ENCODE measurements around the gene PCSK6. TPM values are rescaled to one million over a fixed set of nuclear protein-coding genes. Genes with fewer than 3 reads are reported as not detected.

Gene PCSK6
- total and polyA plus RNA-seq, 2 of the 8 experiments (the other 6 are each of a cell fraction or from before 2014, with no cell fraction given), result 1.9 to 4.0 TPM

- TF ChIP-seq GABPA (IDR thresholded peaks at IDR 0.05; ENCODE audit: borderline replicate concordance, insufficient read depth, low read length) (no peak), BRCA1 (IDR thresholded peaks at IDR 0.05; ENCODE audit: low read depth, low read length) (no peak), SP1 (IDR thresholded peaks at IDR 0.05; ENCODE audit: low read depth, low read length) (no peak), HDAC2 (IDR thresholded peaks at IDR 0.05; ENCODE audit: borderline replicate concordance in 1 of 2, low read depth in 2 of 2, low read length in 2 of 2) (no peak), TAF1 (IDR thresholded peaks at IDR 0.05; ENCODE audit: low read depth, low read length) (no peak), ASH2L (IDR thresholded peaks at IDR 0.05; ENCODE audit: low read length) (no peak), CTCF (IDR thresholded peaks at IDR 0.05; ENCODE audit: control extremely low read depth in 1 of 3, insufficient read depth in 1 of 3, low read depth in 1 of 3, low read length in 3 of 3) (no peak)
Measured at GRCh38 chr15:101522621-101523559, 33.4 kb upstream of the PCSK6 start (continued).

Measured in H1 (cell line).